Mammary epithelial cell (primary cell): ENCODE results near the gene TMEM167B.

ENCODE experiments used
- CTCF ChIP-seq, 2 donors: IDR thresholded peaks in 1 of 2; conservative IDR thresholded peaks in 1 of 2; 2 replicates each; pipeline ENCODE4 v1.5.1; 2011 to 2012; ENCODE audit warnings: inconsistent platforms in 2 of 2, low read length in 2 of 2, mild to moderate bottlenecking in 2 of 2, control low read depth in 1 of 2, low read depth in 1 of 2; ENCODE audit not compliant: insufficient read depth in 1 of 2; ENCODE audit errors: extremely low read depth in 1 of 2
- EZH2 ChIP-seq: IDR thresholded peaks from 2 replicates; pipeline ENCODE4 v1.6.1; 2012; ENCODE audit warnings: low read length, inconsistent platforms, borderline replicate concordance

GRCh38 chr1:109134423-109134822 is 43.9 kb downstream of the TMEM167B start:
- TF ChIP-seq CTCF (conservative IDR thresholded peaks at IDR 0.05 in 1 of 2, IDR thresholded peaks at IDR 0.05 in 1 of 2; ENCODE audit: extremely low read depth in 1 of 2, insufficient read depth in 1 of 2, low read depth in 1 of 2, low read length in 2 of 2) (no peak), EZH2 (no peak)
